T-helper 2 cell treated with Interferon-gamma antibody and Interleukin-4, amounts not matched to agents 5 μg/mL and 100 μg/mL, for 36 hours (primary cell): ENCODE results near the gene APH1B.
A peak's percentile ranks its signal among the peaks of the same experiment; 100 is the strongest.

Source experiments
- DNase-seq: peaks from one replicate; pipeline ENCODE4 v3.0.0; 2021; ENCODE audit warnings: low spot score
- H3K27ac Mint-ChIP-seq: one replicate; pipeline ENCODE4 v1.8.0; 2021; ENCODE audit warnings: mild to moderate bottlenecking, mixed read lengths
- H3K27me3 Mint-ChIP-seq: one replicate; pipeline ENCODE4 v1.8.0; 2021; ENCODE audit warnings: low read depth, mixed read lengths
- H3K36me3 Mint-ChIP-seq: one replicate; pipeline ENCODE4 v1.8.0; 2021; ENCODE audit warnings: low read depth, mixed read lengths
- H3K4me1 Mint-ChIP-seq: one replicate; pipeline ENCODE4 v1.8.0; 2021; ENCODE audit warnings: low read depth, mixed read lengths
- H3K4me3 Mint-ChIP-seq: one replicate; pipeline ENCODE4 v1.8.0; 2022; ENCODE audit warnings: mild to moderate bottlenecking, moderate library complexity, mixed read lengths
- H3K9me3 Mint-ChIP-seq: one replicate; pipeline ENCODE4 v1.8.0; 2021; ENCODE audit warnings: mixed read lengths

APH1B gene

GRCh38 chr15:63261311-63261710 is 16.1 kb upstream of the APH1B start:
- Mint-ChIP-seq H3K36me3 (peaks cover 56% of the 10 kb centered on the region), H3K27me3 (no peaks in the 10 kb centered on the region), H3K27ac (no peak overlapping the region)

GRCh38 chr15:63263519-63263918 is 13.9 kb upstream of the APH1B start:
- no peaks in the 10 kb centered on the region for H3K4me1 Mint-ChIP-seq
- no peak overlapping the region for H3K27ac Mint-ChIP-seq
- H3K9me3 Mint-ChIP-seq: no peaks in the 10 kb centered on the region
- peaks cover 54% of the 10 kb centered on the region for H3K36me3 Mint-ChIP-seq
- H3K4me3 Mint-ChIP-seq: no peak overlapping the region
- DNase-seq: no peak
- H3K27me3 Mint-ChIP-seq: no peaks in the 10 kb centered on the region

More at GRCh38 chr15:63261311-63261710, 16.1 kb upstream of the APH1B start:
- H3K4me1 Mint-ChIP-seq: peaks cover under 1% of the 10 kb centered on the region
- DNase-seq: no peak
- no peaks in the 10 kb centered on the region for H3K9me3 Mint-ChIP-seq
- no peak overlapping the region for H3K4me3 Mint-ChIP-seq

- no peaks in the 10 kb centered on the region for H3K27me3 Mint-ChIP-seq
- peaks cover 52% of the 10 kb centered on the region for H3K36me3 Mint-ChIP-seq
- H3K4me3 Mint-ChIP-seq: no peak overlapping the region
- H3K4me1 Mint-ChIP-seq: peaks cover 3% of the 10 kb centered on the region
- H3K9me3 Mint-ChIP-seq: no peaks in the 10 kb centered on the region
- no peak overlapping the region for H3K27ac Mint-ChIP-seq
- no peak for DNase-seq
Measured at GRCh38 chr15:63264688-63265293, 12.6 kb upstream of the APH1B start.

GRCh38 chr15:63274427-63274826 is 3.0 kb upstream of the APH1B start:
- no peak for DNase-seq
- Mint-ChIP-seq H3K9me3 (no peaks in the 10 kb centered on the region), H3K4me3 (peak overlapping the region; percentile 44), H3K27ac (peak overlapping the region; percentile 56), H3K36me3 (peaks cover 17% of the 10 kb centered on the region), H3K4me1 (peaks cover 34% of the 10 kb centered on the region), H3K27me3 (no peaks in the 10 kb centered on the region)

GRCh38 chr15:63276342-63277037 is 915 bp upstream of the APH1B start:
- Mint-ChIP-seq H3K36me3 (peaks cover 18% of the 10 kb centered on the region), H3K27me3 (no peaks in the 10 kb centered on the region), H3K27ac (peak overlapping the region; percentile 81), H3K4me1 (peaks cover 34% of the 10 kb centered on the region), H3K4me3 (peak overlapping the region; percentile 84), H3K9me3 (no peaks in the 10 kb centered on the region)
- DNase-seq: no peak

GRCh38 chr15:63277893-63278456 is 570 bp downstream of the APH1B start:
- Mint-ChIP-seq H3K4me1 (peaks cover 32% of the 10 kb centered on the region), H3K4me3 (peak overlapping the region; percentile 81), H3K27ac (peak overlapping the region; percentile 76), H3K36me3 (peaks cover 16% of the 10 kb centered on the region), H3K27me3 (no peaks in the 10 kb centered on the region), H3K9me3 (no peaks in the 10 kb centered on the region)
- DNase-seq: no peak

- peaks cover 10% of the 10 kb centered on the region for H3K4me1 Mint-ChIP-seq
- H3K27me3 Mint-ChIP-seq: no peaks in the 10 kb centered on the region
- H3K27ac Mint-ChIP-seq: no peak overlapping the region
- no peaks in the 10 kb centered on the region for H3K9me3 Mint-ChIP-seq
- no peak for DNase-seq
- H3K36me3 Mint-ChIP-seq: peaks cover 32% of the 10 kb centered on the region
- no peak overlapping the region for H3K4me3 Mint-ChIP-seq
Measured at GRCh38 chr15:63283126-63283525, 5.7 kb downstream of the APH1B start.

- peaks cover 33% of the 10 kb centered on the region for H3K36me3 Mint-ChIP-seq
- no peak overlapping the region for H3K4me3 Mint-ChIP-seq
- no peak overlapping the region for H3K27ac Mint-ChIP-seq
- no peaks in the 10 kb centered on the region for H3K27me3 Mint-ChIP-seq
- no peaks in the 10 kb centered on the region for H3K9me3 Mint-ChIP-seq
- peaks cover 13% of the 10 kb centered on the region for H3K4me1 Mint-ChIP-seq
- no peak for DNase-seq
Measured at GRCh38 chr15:63284335-63284734, 6.9 kb downstream of the APH1B start.

GRCh38 chr15:63287109-63287508 is 9.7 kb downstream of the APH1B start:
- Mint-ChIP-seq H3K36me3 (peaks cover 24% of the 10 kb centered on the region), H3K4me3 (no peak overlapping the region), H3K9me3 (no peaks in the 10 kb centered on the region), H3K27me3 (no peaks in the 10 kb centered on the region), H3K4me1 (peaks cover 11% of the 10 kb centered on the region), H3K27ac (no peak overlapping the region)
- no peak for DNase-seq

- H3K4me3 Mint-ChIP-seq: no peak overlapping the region
- peaks cover 22% of the 10 kb centered on the region for H3K36me3 Mint-ChIP-seq
- peaks cover 11% of the 10 kb centered on the region for H3K4me1 Mint-ChIP-seq
- no peak for DNase-seq
- H3K9me3 Mint-ChIP-seq: no peaks in the 10 kb centered on the region
- H3K27ac Mint-ChIP-seq: peak overlapping the region; percentile 61
- no peaks in the 10 kb centered on the region for H3K27me3 Mint-ChIP-seq
Measured at GRCh38 chr15:63288342-63288741, 10.9 kb downstream of the APH1B start.

- peaks cover 19% of the 10 kb centered on the region for H3K36me3 Mint-ChIP-seq
- no peak for DNase-seq
- peak overlapping the region; percentile 61 for H3K27ac Mint-ChIP-seq
- H3K9me3 Mint-ChIP-seq: no peaks in the 10 kb centered on the region
- peaks cover 7% of the 10 kb centered on the region for H3K4me1 Mint-ChIP-seq
- H3K4me3 Mint-ChIP-seq: no peak overlapping the region
- no peaks in the 10 kb centered on the region for H3K27me3 Mint-ChIP-seq
Measured at GRCh38 chr15:63288778-63289378, 11.5 kb downstream of the APH1B start.

- no peak for DNase-seq
- Mint-ChIP-seq H3K36me3 (peaks cover 13% of the 10 kb centered on the region), H3K27ac (no peak overlapping the region), H3K4me1 (peaks cover 7% of the 10 kb centered on the region), H3K9me3 (no peaks in the 10 kb centered on the region), H3K4me3 (no peak overlapping the region), H3K27me3 (no peaks in the 10 kb centered on the region)
Measured at GRCh38 chr15:63291507-63291906, 14.1 kb downstream of the APH1B start.

- H3K27ac Mint-ChIP-seq: no peak overlapping the region
- H3K4me1 Mint-ChIP-seq: peaks cover 7% of the 10 kb centered on the region
- no peaks in the 10 kb centered on the region for H3K27me3 Mint-ChIP-seq
- no peaks in the 10 kb centered on the region for H3K9me3 Mint-ChIP-seq
- H3K4me3 Mint-ChIP-seq: no peak overlapping the region
- H3K36me3 Mint-ChIP-seq: peaks cover 9% of the 10 kb centered on the region
- no peak for DNase-seq
Measured at GRCh38 chr15:63292241-63292640, 14.8 kb downstream of the APH1B start.

GRCh38 chr15:63292771-63293170 is 15.4 kb downstream of the APH1B start:
- H3K9me3 Mint-ChIP-seq: no peaks in the 10 kb centered on the region
- H3K36me3 Mint-ChIP-seq: peaks cover 4% of the 10 kb centered on the region
- DNase-seq: no peak
- H3K27me3 Mint-ChIP-seq: no peaks in the 10 kb centered on the region
- H3K27ac Mint-ChIP-seq: no peak overlapping the region
- peaks cover 7% of the 10 kb centered on the region for H3K4me1 Mint-ChIP-seq
- H3K4me3 Mint-ChIP-seq: no peak overlapping the region
